IMR-90 (cell line): ENCODE results near the gene GTF2H3. TPM values are rescaled to one million over a fixed set of nuclear protein-coding genes. Genes with fewer than 3 reads are reported as not detected.

ENCODE experiments used
- ATAC-seq: fragments of 200-7000 bp; cut with Tn5 transposase; 2 replicates; pipeline ENCODE4 v1.9.1; 2020; ENCODE audit warnings: low read depth, mild to moderate bottlenecking, moderate library complexity
- BruUV-seq: library from RNA; stranded (reverse); fragments of 400-500 nt; replicated peaks from 2 replicates; lab custom pipeline; 2021; lab: Mats Ljungman, UMichigan
- CTCF ChIA-PET: fragments of 300-600 bp; formaldehyde crosslinking; extraction: SDS; loops from one replicate; lab custom pipeline; 2021; ENCODE audit warnings: antibody characterized with exemption; lab: Yijun Ruan, JAX
- POLR2A ChIA-PET: fragments of 300-600 bp; sonication (Branson Sonifier 250); formaldehyde crosslinking; loops from one replicate; lab custom pipeline; 2022; ENCODE audit warnings: antibody characterized with exemption; ENCODE audit not compliant: unreplicated experiment; lab: Charles Lee
- DNase-seq: peaks from one replicate; pipeline ENCODE4 v3.0.0; 2013
- H2AFZ ChIP-seq: replicated peaks from 2 replicates; pipeline ENCODE3; 2013; ENCODE audit warnings: low read length, mild to moderate bottlenecking; ENCODE audit not compliant: poor library complexity
- H2AK5ac ChIP-seq: 2 replicates; pipeline ENCODE4 v1.6.1; 2013; ENCODE audit warnings: low read depth, low read length, inconsistent platforms
- H2AK9ac ChIP-seq: replicated peaks from 2 replicates; pipeline ENCODE3; 2013; ENCODE audit warnings: mild to moderate bottlenecking, low read depth, low read length, moderate library complexity; ENCODE audit not compliant: poor library complexity
- H2BK120ac ChIP-seq: 2 replicates; pipeline ENCODE4 v1.6.1; 2013; ENCODE audit warnings: low read depth, low read length, inconsistent platforms
- H2BK15ac ChIP-seq: 3 replicates; pipeline ENCODE4 v1.6.1; 2013; ENCODE audit warnings: low read depth, low read length, inconsistent platforms
- H2BK20ac ChIP-seq: 2 replicates; pipeline ENCODE4 v1.6.1; 2013; ENCODE audit warnings: low read depth, mild to moderate bottlenecking, inconsistent platforms, low read length, moderate library complexity
- H2BK5ac ChIP-seq: 2 replicates; pipeline ENCODE4 v1.6.1; 2013; ENCODE audit warnings: mild to moderate bottlenecking, low read depth, low read length, inconsistent platforms; ENCODE audit not compliant: poor library complexity, severe bottlenecking
- H3K14ac ChIP-seq: replicated peaks from 2 replicates; pipeline ENCODE4 v1.6.1; 2013; ENCODE audit warnings: low read depth, low read length, inconsistent platforms
- H3K18ac ChIP-seq: 2 replicates; pipeline ENCODE4 v1.6.1; 2013; ENCODE audit warnings: low read depth, low read length, control low read depth
- H3K23ac ChIP-seq: 2 replicates; pipeline ENCODE4 v1.6.1; 2013; ENCODE audit warnings: low read depth, low read length, inconsistent platforms
- H3K27ac ChIP-seq: 2 replicates; pipeline ENCODE4 v1.5.1; 2013; ENCODE audit warnings: mild to moderate bottlenecking, control low read depth, low read length; ENCODE audit not compliant: insufficient read depth
- H3K27me3 ChIP-seq: 2 replicates; pipeline ENCODE4 v1.6.1; 2013; ENCODE audit warnings: low read length; ENCODE audit not compliant: control insufficient read depth, insufficient read depth
- H3K36me3 ChIP-seq: 2 replicates; pipeline ENCODE4 v1.6.1; 2013; ENCODE audit warnings: low read length, mixed read lengths; ENCODE audit not compliant: control insufficient read depth, insufficient read depth
- H3K4ac ChIP-seq: 2 replicates; pipeline ENCODE4 v1.6.1; 2013; ENCODE audit warnings: low read depth, low read length, inconsistent platforms
- H3K4me1 ChIP-seq: 2 replicates; pipeline ENCODE4 v1.6.1; 2013; ENCODE audit warnings: low read length, mixed read lengths; ENCODE audit not compliant: control insufficient read depth, insufficient read depth
- H3K4me2 ChIP-seq: 2 replicates; pipeline ENCODE4 v1.6.1; 2013; ENCODE audit warnings: low read depth, mild to moderate bottlenecking, control low read depth, low read length, moderate library complexity
- H3K4me3 ChIP-seq: 2 replicates; pipeline ENCODE4 v1.5.1; 2013; ENCODE audit warnings: low read depth, mild to moderate bottlenecking, control low read depth, low read length, moderate library complexity; ENCODE audit not compliant: insufficient read depth
- H3K56ac ChIP-seq: 2 replicates; pipeline ENCODE4 v1.6.1; 2013; ENCODE audit warnings: low read length, inconsistent platforms; ENCODE audit not compliant: insufficient read depth; ENCODE audit errors: extremely low read depth
- H3K79me1 ChIP-seq, 2 experiments: 2 replicates each; pipeline ENCODE4 v1.6.1; 2013; ENCODE audit warnings: low read length in 2 of 2, inconsistent platforms in 1 of 2, low read depth in 1 of 2
- H3K9ac ChIP-seq: 2 replicates; pipeline ENCODE4 v1.6.1; 2013; ENCODE audit warnings: low read depth, low read length, control low read depth
- H3K9me1 ChIP-seq: 2 replicates; pipeline ENCODE4 v1.6.1; 2013; ENCODE audit warnings: low read length, inconsistent platforms; ENCODE audit not compliant: insufficient read depth
- H3K9me3 ChIP-seq: 2 replicates; pipeline ENCODE4 v1.6.1; 2013; ENCODE audit warnings: low read length; ENCODE audit not compliant: control insufficient read depth, insufficient read depth
- H4K20me1 ChIP-seq: 2 replicates; pipeline ENCODE4 v1.6.1; 2013; ENCODE audit warnings: low read length, inconsistent platforms; ENCODE audit not compliant: insufficient read depth
- H4K5ac ChIP-seq: 2 replicates; pipeline ENCODE4 v1.6.1; 2013; ENCODE audit warnings: mild to moderate bottlenecking, low read depth, low read length, control low read depth
- H4K8ac ChIP-seq, 2 experiments: 2 replicates each; pipeline ENCODE4 v1.6.1; 2013; ENCODE audit warnings: low read depth in 2 of 2, low read length in 2 of 2, control low read depth in 1 of 2, inconsistent platforms in 1 of 2
- H4K91ac ChIP-seq: 2 replicates; pipeline ENCODE4 v1.6.1; 2013; ENCODE audit warnings: low read depth, low read length, inconsistent platforms; ENCODE audit not compliant: insufficient read depth
- BHLHE40 ChIP-seq: fragments of 150-350 bp; IDR thresholded peaks from 2 replicates; pipeline ENCODE4 v1.6.1; 2016; ENCODE audit warnings: mild to moderate bottlenecking, low read depth, low read length
- CEBPB ChIP-seq: IDR thresholded peaks from 2 replicates; pipeline ENCODE4 v1.6.1; 2012; ENCODE audit warnings: low read depth, low read length, improper control_type of control experiment
- CHD1 ChIP-seq: IDR thresholded peaks from 2 replicates; pipeline ENCODE4 v1.6.1; 2012; ENCODE audit warnings: low read depth, low read length, improper control_type of control experiment
- FOS ChIP-seq: fragments of 150-350 bp; IDR thresholded peaks from 2 replicates; pipeline ENCODE4 v1.6.1; 2016; ENCODE audit warnings: low read depth, low read length
- MAFK ChIP-seq: IDR thresholded peaks from 2 replicates; pipeline ENCODE4 v1.6.1; 2012; ENCODE audit warnings: low read depth, low read length, improper control_type of control experiment
- MAZ ChIP-seq: IDR thresholded peaks from 2 replicates; pipeline ENCODE4 v1.6.1; 2012; ENCODE audit warnings: low read depth, mild to moderate bottlenecking, low read length, improper control_type of control experiment, moderate library complexity, borderline replicate concordance
- MXI1 ChIP-seq: IDR thresholded peaks from 2 replicates; pipeline ENCODE4 v1.6.1; 2012; ENCODE audit warnings: low read depth, mild to moderate bottlenecking, low read length, moderate library complexity, borderline replicate concordance
- NFE2L2 ChIP-seq: fragments of 150-350 bp; IDR thresholded peaks from 2 replicates; pipeline ENCODE4 v1.6.1; 2016; ENCODE audit warnings: low read depth, mild to moderate bottlenecking, low read length
- POLR2A ChIP-seq: IDR thresholded peaks from 2 replicates; pipeline ENCODE4 v1.6.1; 2012; ENCODE audit warnings: mild to moderate bottlenecking, low read depth, low read length
- RAD21 ChIP-seq: IDR thresholded peaks from 2 replicates; pipeline ENCODE4 v1.6.1; 2012; ENCODE audit warnings: low read length, improper control_type of control experiment
- RCOR1 ChIP-seq: IDR thresholded peaks from 2 replicates; pipeline ENCODE4 v1.6.1; 2012; ENCODE audit warnings: mild to moderate bottlenecking, low read length, improper control_type of control experiment; ENCODE audit not compliant: insufficient replicate concordance
- RFX5 ChIP-seq: IDR thresholded peaks from 2 replicates; pipeline ENCODE4 v1.8.0; 2012; ENCODE audit warnings: low read depth, mild to moderate bottlenecking, low read length, moderate library complexity
- SMC3 ChIP-seq: fragments of 150-350 bp; IDR thresholded peaks from 2 replicates; pipeline ENCODE4 v1.6.1; 2016; ENCODE audit warnings: low read depth, mild to moderate bottlenecking, antibody characterized with exemption, low read length, moderate library complexity
- WGBS, 2 experiments: methylation state at CpG; one replicate each; pipeline versions ENCODE4 v1.1.5 to v1.1.7; 2013; ENCODE audit warnings: missing lambda C conversion rate in 2 of 2; ENCODE audit not compliant: insufficient read length in 1 of 2; ENCODE audit errors: extremely low coverage in 2 of 2; 5-methylcytosine and 5-hydroxymethylcytosine counted together
- dilution Hi-C: fragments of 300-500 bp; cut with HindIII; formaldehyde crosslinking; loops from one replicate; pipeline ENCODE4 v1.14.3; 2018; ENCODE audit warnings: low sequenced_read_pairs; ENCODE audit not compliant: unreplicated experiment
- in situ Hi-C: fragments of 300-500 bp; cut with MboI; formaldehyde crosslinking; loops from 3 replicates; pipeline ENCODE4 v1.14.3; 2019; ENCODE audit warnings: low sequenced_read_pairs, inconsistent platforms, mixed read lengths
- intact Hi-C: fragments of 100-400 bp; cut with micrococcal nuclease; formaldehyde crosslinking; loops from 2 replicates; pipeline ENCODE4 v1.10.0; 2022
- polyA plus RNA-seq, 3 experiments: library from polyadenylated mRNA; depleted of rRNA; stranded (reverse); fragments of >200 nt; gene quantifications; 2 replicates each; pipeline ENCODE4 v1.2.3, GENCODE V29; 2012; ENCODE audit warnings: low replicate concordance in 1 of 3
- total RNA-seq: library from RNA; depleted of rRNA; stranded (reverse); fragments of >200 nt; gene quantifications from 2 replicates; pipeline ENCODE4 v1.2.3, GENCODE V29; 2012
- TF ChIP-seq, protein P1 (sequence below): conservative IDR thresholded peaks from 2 replicates; pipeline ENCODE4 v1.5.1; 2012; ENCODE audit warnings: mild to moderate bottlenecking, low read depth, low read length, improper control_type of control experiment
- TF ChIP-seq, protein P2 (sequence below): fragments of 150-350 bp; IDR thresholded peaks from 2 replicates; pipeline ENCODE4 v1.6.1; 2017; ENCODE audit warnings: mild to moderate bottlenecking, antibody characterized with exemption, low read length, low read depth

GTF2H3 gene
- total and polyA plus RNA-seq, 2 of the 4 experiments (the other 2 are of a cell fraction) = 22.2 to 80.3 TPM

DNA sequence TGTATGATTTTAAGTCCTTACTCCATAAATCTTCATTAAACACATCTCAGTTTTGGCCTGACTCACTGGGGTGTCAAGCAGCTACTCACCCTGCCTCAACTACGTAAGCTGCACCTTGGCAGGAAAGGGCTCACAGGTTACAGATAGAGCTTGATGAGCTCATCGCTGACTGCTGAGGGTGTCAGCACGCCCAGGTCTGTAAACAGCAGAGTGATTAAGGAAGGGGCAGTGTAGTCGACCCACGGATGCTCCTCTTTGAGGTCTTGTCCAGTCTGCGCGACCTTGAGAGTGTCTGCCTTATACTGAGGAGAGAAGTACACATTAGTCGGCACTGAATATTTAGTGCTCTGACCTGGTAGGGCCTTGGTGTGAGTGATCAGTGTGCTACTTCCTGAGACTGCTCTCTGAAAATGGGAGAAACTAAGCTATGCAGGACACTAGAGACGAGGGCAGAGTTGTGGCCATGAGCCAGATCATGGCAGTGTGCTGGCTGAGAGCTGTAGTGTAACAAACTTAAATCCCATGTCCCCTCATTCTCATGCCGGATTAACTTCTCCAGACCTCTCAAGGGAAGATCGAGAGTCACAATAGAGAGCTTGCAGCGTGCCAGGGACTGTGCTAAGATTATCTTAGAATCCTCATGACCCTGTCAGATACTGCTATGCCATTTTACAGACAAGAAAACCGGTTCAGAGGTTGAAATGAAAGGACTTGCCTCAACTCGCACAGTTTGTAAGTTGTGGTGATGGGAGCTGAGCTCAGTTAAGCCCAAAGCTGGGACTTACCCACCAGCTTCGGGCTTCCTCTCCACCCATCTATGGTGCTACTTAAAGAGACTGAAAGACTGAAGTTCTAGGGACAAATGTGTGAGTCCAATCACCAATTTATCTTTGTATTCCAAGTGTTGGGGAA lies 11.8 kb upstream of the GTF2H3 start:
- Histone ChIP-seq H3K36me3 (peaks cover 53% of the 10 kb centered on the region), H3K4me1 (no peaks in the 10 kb centered on the region), H3K14ac (no peak overlapping the region), H2BK5ac (no peak overlapping the region), H3K4me3 (no peak overlapping the region), H3K4ac (no peak overlapping the region), H2BK120ac (no peak overlapping the region), H3K27ac (no peak overlapping the region), H2BK20ac (no peak overlapping the region), H2AFZ (no peak overlapping the region), H3K27me3 (no peaks in the 10 kb centered on the region), H4K20me1 (no peaks in the 10 kb centered on the region), H3K9ac (no peak overlapping the region), H2BK15ac (no peak overlapping the region), H2AK9ac (no peak overlapping the region), H3K23ac (no peak overlapping the region), H3K9me1 (no peaks in the 10 kb centered on the region), H4K8ac (no peak overlapping the region), H2AK5ac (no peak overlapping the region), H3K56ac (no peak overlapping the region), H3K9me3 (no peaks in the 10 kb centered on the region), H4K91ac (no peak overlapping the region), H3K79me1 (peaks cover 6 to 8% of the 10 kb centered on the region in 2 experiments; a peak in 2 of 4 replicates), H3K4me2 (no peak overlapping the region), H3K18ac (no peak overlapping the region), H4K5ac (no peak overlapping the region)
- dilution Hi-C loops (no loop called here), in situ Hi-C loops (loop anchor here (25.0 kb wide), 1 partner anchor 310 kb away; no protein-coding TSS in a partner anchor), intact Hi-C loops (no loop called here)
- WGBS, 2 experiments = 86% methylated on average over 8 of the region's 15 CpGs; no CpG with 5 or more reads in 1 of the 2 experiments
- CTCF ChIA-PET = interaction anchor here (0.6 kb wide), 1 partner anchor 114 kb away, joined by 3 read pairs; no protein-coding TSS in a partner anchor
- DNase-seq (no peak), ATAC-seq (no peak; the same call in 1 of the 2 replicates)
- BruUV-seq = no TSS peak
- POLR2A ChIA-PET = no interaction called here
- TF ChIP-seq FOS (no peak), RFX5 (no peak), SMC3 (no peak), RAD21 (no peak), MAFK (no peak), CHD1 (no peak), CEBPB (no peak), POLR2A (no peak), RCOR1 (no peak), MAZ (no peak), BHLHE40 (no peak), MXI1 (no peak), NFE2L2 (no peak)
- TF ChIP-seq, protein P1, sequence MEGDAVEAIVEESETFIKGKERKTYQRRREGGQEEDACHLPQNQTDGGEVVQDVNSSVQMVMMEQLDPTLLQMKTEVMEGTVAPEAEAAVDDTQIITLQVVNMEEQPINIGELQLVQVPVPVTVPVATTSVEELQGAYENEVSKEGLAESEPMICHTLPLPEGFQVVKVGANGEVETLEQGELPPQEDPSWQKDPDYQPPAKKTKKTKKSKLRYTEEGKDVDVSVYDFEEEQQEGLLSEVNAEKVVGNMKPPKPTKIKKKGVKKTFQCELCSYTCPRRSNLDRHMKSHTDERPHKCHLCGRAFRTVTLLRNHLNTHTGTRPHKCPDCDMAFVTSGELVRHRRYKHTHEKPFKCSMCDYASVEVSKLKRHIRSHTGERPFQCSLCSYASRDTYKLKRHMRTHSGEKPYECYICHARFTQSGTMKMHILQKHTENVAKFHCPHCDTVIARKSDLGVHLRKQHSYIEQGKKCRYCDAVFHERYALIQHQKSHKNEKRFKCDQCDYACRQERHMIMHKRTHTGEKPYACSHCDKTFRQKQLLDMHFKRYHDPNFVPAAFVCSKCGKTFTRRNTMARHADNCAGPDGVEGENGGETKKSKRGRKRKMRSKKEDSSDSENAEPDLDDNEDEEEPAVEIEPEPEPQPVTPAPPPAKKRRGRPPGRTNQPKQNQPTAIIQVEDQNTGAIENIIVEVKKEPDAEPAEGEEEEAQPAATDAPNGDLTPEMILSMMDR = no peak
- TF ChIP-seq, protein P2, sequence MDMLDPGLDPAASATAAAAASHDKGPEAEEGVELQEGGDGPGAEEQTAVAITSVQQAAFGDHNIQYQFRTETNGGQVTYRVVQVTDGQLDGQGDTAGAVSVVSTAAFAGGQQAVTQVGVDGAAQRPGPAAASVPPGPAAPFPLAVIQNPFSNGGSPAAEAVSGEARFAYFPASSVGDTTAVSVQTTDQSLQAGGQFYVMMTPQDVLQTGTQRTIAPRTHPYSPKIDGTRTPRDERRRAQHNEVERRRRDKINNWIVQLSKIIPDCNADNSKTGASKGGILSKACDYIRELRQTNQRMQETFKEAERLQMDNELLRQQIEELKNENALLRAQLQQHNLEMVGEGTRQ = no peak
